Activated T-cell treated with anti-CD3 and anti-CD28 coated beads, Interleukin-2, amount 50 U/mL, for 4 hours (primary cell): ENCODE data around the gene PPP2R5B. TPM values are rescaled to one million over a fixed set of nuclear protein-coding genes. Genes with fewer than 3 reads are reported as not detected.

ENCODE experiments used
- total RNA-seq, 3 donors: library from RNA; stranded (reverse); gene quantifications; one replicate each; pipeline ENCODE4 v1.2.1, GENCODE V29; 2021

The PPP2R5B gene
- total RNA-seq, 3 donors from 2014 or later: 6.9 to 8.2 (median 7.9) TPM

Other genes with a start within 250 kb of the PPP2R5B start
- gene NRXN2, start 201.5 kb upstream of the PPP2R5B start, total RNA-seq: 1 to 10 TPM in 1 of 3 donors, under 1 TPM in 2; 0.16 to 1.0 (median 0.71) TPM
- gene RASGRP2, start 180.5 kb upstream of the PPP2R5B start, total RNA-seq: 1 to 10 TPM; 2.6 to 3.7 (median 2.9) TPM
- gene PYGM, start 164.7 kb upstream of the PPP2R5B start, total RNA-seq: 1 to 10 TPM; 1.7 to 2.7 (median 2.1) TPM
- 100 to 1,000 TPM; 549 to 586 (median 553) TPM for gene SF1, start 146.1 kb upstream of the PPP2R5B start, total RNA-seq
- 10 to 100 TPM; 42.2 to 51.5 (median 43.7) TPM for gene MAP4K2, start 121.5 kb upstream of the PPP2R5B start, total RNA-seq
- gene MEN1, start 114.1 kb upstream of the PPP2R5B start, total RNA-seq: 10 to 100 TPM; 50.7 to 61.2 (median 53.6) TPM
- under 1 TPM; 0.13 to 0.33 (median 0.18) TPM for gene CDC42BPG, start 80.0 kb upstream of the PPP2R5B start, total RNA-seq
- gene EHD1, start 46.1 kb upstream of the PPP2R5B start, total RNA-seq: 100 to 1,000 TPM in 2 of 3 donors, 10 to 100 TPM in 1; 86.3 to 121 (median 108) TPM
- 10 to 100 TPM; 20.6 to 24.1 (median 21.7) TPM for gene ATG2A, start 7.5 kb upstream of the PPP2R5B start, total RNA-seq
- not detected for gene GPHA2, start 11.2 kb downstream of the PPP2R5B start, total RNA-seq
- gene MAJIN, start 47.4 kb downstream of the PPP2R5B start, total RNA-seq: not detected
- gene BATF2, start 72.3 kb downstream of the PPP2R5B start, total RNA-seq: under 1 TPM in 1 of 3 donors, not detected in 2; 0.33 TPM
- 100 to 1,000 TPM in 2 of 3 donors, 10 to 100 TPM in 1; 84.9 to 104 (median 104) TPM for gene ARL2, start 89.5 kb downstream of the PPP2R5B start, total RNA-seq
- 10 to 100 TPM; 11.5 to 13.5 (median 12.5) TPM for gene SNX15, start 102.8 kb downstream of the PPP2R5B start, total RNA-seq
- 10 to 100 TPM; 12.5 to 19.1 (median 15.2) TPM for gene SAC3D1, start 116.5 kb downstream of the PPP2R5B start, total RNA-seq
- 1 to 10 TPM; 5.4 to 8.2 (median 7.7) TPM for gene NAALADL1, start 133.9 kb downstream of the PPP2R5B start, total RNA-seq
- 10 to 100 TPM; 26.4 to 37.1 (median 35.1) TPM for gene CDCA5, start 159.4 kb downstream of the PPP2R5B start, total RNA-seq
- gene ZFPL1, start 159.5 kb downstream of the PPP2R5B start, total RNA-seq: 10 to 100 TPM; 36.5 to 37.1 (median 36.6) TPM
- 100 to 1,000 TPM; 161 to 165 (median 161) TPM for gene VPS51, start 171.5 kb downstream of the PPP2R5B start, total RNA-seq
- 10 to 100 TPM; 18.4 to 19.4 (median 18.7) TPM for gene TM7SF2, start 187.2 kb downstream of the PPP2R5B start, total RNA-seq
- gene ZNHIT2, start 193.0 kb downstream of the PPP2R5B start, total RNA-seq: 10 to 100 TPM; 25.9 to 28.1 (median 26.2) TPM
- gene FAU, start 197.4 kb downstream of the PPP2R5B start, total RNA-seq: 1,000 to 10,000 TPM; 1,673 to 1,831 (median 1,724) TPM
- gene MRPL49, start 197.6 kb downstream of the PPP2R5B start, total RNA-seq: 100 to 1,000 TPM; 102 to 110 (median 104) TPM
- 10 to 100 TPM; 36.8 to 51.5 (median 47.2) TPM for gene SYVN1, start 209.8 kb downstream of the PPP2R5B start, total RNA-seq
- gene SPDYC, start 245.5 kb downstream of the PPP2R5B start, total RNA-seq: not detected